GM12801 (cell line): ENCODE data around the gene TNFRSF1A.

Experiments
- TF ChIP-seq, protein P1 (sequence below): IDR thresholded peaks from one replicate; pipeline ENCODE4 v1.5.1; 2011; ENCODE audit warnings: control low read depth; ENCODE audit not compliant: insufficient read length; ENCODE audit errors: extremely low read depth

Gene TNFRSF1A

DNA sequence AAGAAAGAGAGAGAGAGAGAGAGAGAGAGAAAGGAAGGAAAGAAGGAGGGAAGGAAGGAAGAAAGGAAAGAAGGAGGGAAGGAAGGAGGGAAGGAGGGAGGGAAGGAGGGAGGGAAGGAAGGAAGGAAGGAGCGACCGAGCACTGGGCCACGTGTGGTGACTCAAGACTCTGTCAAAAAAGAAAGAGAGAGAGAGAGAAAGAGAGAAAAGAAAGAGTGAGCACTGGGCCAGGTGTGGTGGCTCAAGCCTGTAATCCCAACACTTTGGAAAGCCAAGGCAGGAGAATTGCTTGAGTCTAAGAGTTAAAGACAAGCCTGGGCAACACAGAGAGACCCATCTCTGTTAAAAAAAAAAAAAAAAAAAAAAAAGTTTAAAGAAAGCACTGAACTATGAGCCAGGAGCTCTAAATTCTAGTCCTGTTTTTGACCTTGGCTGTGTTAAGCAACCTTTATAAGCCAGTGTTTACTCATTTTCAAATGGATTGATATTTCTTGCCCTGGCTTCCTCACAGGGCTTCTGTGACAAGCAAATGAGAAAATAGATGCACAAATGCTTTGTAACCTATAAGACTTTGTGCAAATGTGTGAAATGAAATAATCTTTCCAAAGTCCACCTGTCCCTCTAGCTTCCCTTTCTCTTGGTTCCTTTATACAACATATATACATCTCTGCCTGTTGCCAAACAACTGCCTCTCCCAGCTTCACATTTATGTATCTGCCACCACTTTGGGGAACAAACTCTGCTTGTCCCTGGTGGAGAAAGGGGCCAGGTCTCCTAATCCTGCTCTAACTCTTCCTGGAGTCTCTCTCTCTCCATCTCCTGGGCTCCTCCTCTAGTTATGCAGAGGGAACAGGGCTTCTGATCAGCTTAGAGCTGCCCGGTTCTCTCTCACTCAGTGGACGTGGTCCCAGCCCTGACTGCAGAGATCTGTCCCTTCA lies 47.5 kb downstream of the TNFRSF1A start:
- TF ChIP-seq, protein P1, sequence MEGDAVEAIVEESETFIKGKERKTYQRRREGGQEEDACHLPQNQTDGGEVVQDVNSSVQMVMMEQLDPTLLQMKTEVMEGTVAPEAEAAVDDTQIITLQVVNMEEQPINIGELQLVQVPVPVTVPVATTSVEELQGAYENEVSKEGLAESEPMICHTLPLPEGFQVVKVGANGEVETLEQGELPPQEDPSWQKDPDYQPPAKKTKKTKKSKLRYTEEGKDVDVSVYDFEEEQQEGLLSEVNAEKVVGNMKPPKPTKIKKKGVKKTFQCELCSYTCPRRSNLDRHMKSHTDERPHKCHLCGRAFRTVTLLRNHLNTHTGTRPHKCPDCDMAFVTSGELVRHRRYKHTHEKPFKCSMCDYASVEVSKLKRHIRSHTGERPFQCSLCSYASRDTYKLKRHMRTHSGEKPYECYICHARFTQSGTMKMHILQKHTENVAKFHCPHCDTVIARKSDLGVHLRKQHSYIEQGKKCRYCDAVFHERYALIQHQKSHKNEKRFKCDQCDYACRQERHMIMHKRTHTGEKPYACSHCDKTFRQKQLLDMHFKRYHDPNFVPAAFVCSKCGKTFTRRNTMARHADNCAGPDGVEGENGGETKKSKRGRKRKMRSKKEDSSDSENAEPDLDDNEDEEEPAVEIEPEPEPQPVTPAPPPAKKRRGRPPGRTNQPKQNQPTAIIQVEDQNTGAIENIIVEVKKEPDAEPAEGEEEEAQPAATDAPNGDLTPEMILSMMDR, result no peak

DNA sequence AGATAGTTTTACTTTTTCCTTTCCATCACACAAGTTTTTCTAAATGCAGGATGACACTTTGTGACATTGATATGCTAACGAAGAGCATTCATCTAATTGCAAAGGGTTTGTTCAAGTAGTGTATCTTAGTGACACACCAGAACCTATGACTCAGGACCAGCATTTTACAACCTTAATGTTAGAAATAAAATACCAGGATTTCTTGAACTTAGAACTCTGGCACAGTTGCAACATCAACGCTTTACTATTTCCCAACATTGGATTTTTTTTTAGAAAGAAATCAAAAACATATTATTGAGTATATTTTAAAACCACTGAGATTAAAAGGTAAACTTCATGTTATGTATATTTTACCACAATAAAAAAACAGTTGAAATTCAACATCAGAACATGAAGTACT lies 49.3 kb downstream of the TNFRSF1A start:
- TF ChIP-seq, protein P1, result no peak

DNA sequence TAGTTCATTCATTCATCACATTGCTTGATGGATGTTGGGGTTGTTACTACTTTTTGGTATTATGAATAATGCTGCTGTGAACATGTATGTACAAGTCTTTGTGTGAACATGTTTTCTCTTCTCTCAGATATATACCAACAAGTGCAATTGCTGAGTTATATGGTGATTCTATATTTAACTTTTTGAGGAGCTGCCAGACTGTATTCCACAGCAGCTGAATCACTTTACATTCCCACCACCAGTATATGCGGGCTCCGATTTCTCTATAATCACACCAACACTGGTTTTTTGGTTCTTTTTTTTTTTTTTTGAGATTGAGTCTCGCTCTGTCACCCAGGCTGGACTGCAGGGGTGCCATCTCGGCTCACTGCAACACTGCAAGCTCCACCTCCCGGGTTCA lies 53.6 kb downstream of the TNFRSF1A start:
- TF ChIP-seq, protein P1, result no peak

DNA sequence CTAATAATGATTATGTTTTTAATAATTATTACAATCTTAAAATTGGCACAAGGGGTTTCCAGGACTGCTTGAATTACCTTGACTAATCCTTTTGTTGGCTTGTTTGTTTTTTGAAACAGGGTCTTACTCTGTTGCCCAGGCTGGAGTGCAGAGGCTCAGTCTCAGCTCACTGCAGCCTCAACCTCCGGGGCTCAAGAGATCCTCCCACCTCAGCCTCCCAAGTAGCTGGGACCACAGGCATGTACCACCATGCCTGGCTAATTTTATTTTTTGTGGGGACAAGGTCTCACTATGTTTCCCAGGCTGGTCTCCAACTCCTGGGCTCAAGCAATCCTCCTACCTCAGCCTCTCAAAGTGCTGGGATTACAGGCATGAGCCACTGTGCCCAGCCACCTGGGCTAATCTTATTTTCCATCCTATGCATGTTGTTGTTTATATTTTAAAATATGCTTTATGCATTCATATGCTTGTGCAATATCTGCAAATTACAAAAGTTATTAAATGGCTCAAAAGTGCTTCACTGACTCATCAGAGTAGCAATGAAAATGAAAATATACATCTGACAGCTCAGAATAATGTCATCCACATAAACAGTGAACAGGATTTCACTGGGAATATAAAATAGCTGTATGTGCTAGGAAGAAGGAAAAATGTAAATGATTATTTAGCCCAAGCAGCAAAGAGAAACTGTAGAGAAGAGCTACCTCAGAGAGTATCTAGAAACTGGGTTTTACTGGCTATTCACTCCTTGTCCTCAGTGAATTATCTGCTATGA lies 56.2 kb downstream of the TNFRSF1A start:
- TF ChIP-seq, protein P1, result no peak

DNA sequence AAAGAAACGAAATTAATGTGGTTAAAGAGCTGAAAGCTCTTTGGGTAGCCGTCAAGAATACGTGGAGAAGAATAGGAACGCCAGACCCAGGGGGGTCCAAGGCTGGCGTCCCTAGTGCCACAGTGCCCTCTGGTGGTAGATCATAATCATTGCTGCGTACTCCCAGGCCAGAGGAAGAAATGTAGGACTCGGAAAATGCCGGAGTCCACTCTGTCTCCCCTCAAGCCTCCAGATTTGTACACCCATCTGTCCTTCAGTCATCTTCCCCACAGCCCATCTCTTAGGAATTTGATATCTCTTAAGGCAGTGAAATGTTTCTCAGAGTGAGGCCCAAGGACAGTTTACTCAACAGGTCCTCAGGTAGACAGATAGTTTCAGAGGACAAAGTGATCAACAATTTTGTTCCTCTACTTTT lies 56.8 kb downstream of the TNFRSF1A start:
- TF ChIP-seq, protein P1, result no peak

DNA sequence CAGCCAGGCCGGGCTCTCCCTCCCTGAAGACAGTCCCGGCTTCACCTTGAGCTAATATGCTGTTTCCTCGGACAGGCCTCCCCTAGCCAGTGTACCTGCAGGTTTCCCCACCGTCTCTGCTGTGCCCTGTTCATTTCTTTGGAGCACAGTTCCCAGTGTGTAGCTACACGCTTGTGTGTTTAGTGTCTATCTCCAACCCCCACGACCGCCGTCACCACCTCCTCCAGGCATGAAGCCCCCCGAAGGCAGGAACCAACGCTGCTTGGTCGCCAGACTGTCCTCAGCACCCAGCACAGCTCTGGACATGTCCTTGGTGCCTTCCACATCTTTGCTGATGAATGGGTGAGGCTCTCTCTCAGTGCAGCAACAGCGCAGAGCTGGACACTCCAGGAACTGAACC lies 57.6 kb downstream of the TNFRSF1A start:
- TF ChIP-seq, protein P1, result no peak

DNA sequence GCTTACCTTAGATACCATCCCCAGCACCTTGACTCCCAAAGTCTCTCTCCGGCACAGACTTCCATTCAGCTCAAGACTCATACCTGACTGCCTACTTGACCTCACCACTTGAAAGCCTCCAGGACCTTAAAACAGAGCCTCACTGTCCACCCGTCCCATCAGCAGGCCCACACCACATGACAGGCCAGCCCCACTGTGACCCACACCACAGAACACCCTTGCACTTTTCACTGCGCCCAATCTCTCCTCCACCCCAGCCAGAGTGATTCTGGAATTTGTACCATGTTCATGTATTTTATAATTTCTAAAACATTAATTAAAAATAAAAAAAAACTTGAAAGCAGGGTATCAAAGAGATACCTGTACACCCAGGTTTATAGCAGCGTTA lies 59.4 kb downstream of the TNFRSF1A start:
- TF ChIP-seq, protein P1, result no peak
